GM12872 (cell line): Measurements from ENCODE around the gene CYB5D1.

Source experiments
- TF ChIP-seq, protein P1 (sequence below): IDR thresholded peaks from 3 replicates; pipeline ENCODE4 v1.5.1; 2011; ENCODE audit warnings: low read depth, mild to moderate bottlenecking, low read length, moderate library complexity; ENCODE audit not compliant: insufficient read depth

Gene CYB5D1

DNA sequence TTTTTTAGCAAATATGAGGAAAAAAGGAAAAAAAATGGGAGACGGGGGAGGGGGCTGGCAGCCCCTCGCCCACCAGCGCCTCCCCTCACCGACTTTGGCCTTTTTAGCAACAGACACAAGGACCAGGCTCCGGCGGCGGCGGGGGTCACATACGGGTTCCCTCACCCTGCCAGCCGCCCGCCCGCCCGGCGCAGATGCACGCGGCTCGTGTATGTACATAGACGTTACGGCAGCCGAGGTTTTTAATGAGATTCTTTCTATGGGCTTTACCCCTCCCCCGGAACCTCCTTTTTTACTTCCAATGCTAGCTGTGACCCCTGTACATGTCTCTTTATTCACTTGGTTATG is 4.1 kb upstream of the CYB5D1 start:
- TF ChIP-seq, protein P1, sequence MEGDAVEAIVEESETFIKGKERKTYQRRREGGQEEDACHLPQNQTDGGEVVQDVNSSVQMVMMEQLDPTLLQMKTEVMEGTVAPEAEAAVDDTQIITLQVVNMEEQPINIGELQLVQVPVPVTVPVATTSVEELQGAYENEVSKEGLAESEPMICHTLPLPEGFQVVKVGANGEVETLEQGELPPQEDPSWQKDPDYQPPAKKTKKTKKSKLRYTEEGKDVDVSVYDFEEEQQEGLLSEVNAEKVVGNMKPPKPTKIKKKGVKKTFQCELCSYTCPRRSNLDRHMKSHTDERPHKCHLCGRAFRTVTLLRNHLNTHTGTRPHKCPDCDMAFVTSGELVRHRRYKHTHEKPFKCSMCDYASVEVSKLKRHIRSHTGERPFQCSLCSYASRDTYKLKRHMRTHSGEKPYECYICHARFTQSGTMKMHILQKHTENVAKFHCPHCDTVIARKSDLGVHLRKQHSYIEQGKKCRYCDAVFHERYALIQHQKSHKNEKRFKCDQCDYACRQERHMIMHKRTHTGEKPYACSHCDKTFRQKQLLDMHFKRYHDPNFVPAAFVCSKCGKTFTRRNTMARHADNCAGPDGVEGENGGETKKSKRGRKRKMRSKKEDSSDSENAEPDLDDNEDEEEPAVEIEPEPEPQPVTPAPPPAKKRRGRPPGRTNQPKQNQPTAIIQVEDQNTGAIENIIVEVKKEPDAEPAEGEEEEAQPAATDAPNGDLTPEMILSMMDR = no peak

DNA sequence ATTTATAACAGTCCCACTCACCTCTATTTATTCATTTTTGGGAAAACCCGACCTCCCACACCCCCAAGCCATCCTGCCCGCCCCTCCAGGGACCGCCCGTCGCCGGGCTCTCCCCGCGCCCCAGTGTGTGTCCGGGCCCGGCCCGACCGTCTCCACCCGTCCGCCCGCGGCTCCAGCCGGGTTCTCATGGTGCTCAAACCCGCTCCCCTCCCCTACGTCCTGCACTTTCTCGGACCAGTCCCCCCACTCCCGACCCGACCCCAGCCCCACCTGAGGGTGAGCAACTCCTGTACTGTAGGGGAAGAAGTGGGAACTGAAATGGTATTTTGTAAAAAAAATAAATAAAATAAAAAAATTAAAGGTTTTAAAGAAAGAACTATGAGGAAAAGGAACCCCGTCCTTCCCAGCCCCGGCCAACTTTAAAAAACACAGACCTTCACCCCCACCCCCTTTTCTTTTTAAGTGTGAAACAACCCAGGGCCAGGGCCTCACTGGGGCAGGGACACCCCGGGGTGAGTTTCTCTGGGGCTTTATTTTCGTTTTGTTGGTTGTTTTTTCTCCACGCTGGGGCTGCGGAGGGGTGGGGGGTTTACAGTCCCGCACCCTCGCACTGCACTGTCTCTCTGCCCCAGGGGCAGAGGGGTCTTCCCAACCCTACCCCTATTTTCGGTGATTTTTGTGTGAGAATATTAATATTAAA is 3.6 kb upstream of the CYB5D1 start:
- TF ChIP-seq, protein P1 = no peak

DNA sequence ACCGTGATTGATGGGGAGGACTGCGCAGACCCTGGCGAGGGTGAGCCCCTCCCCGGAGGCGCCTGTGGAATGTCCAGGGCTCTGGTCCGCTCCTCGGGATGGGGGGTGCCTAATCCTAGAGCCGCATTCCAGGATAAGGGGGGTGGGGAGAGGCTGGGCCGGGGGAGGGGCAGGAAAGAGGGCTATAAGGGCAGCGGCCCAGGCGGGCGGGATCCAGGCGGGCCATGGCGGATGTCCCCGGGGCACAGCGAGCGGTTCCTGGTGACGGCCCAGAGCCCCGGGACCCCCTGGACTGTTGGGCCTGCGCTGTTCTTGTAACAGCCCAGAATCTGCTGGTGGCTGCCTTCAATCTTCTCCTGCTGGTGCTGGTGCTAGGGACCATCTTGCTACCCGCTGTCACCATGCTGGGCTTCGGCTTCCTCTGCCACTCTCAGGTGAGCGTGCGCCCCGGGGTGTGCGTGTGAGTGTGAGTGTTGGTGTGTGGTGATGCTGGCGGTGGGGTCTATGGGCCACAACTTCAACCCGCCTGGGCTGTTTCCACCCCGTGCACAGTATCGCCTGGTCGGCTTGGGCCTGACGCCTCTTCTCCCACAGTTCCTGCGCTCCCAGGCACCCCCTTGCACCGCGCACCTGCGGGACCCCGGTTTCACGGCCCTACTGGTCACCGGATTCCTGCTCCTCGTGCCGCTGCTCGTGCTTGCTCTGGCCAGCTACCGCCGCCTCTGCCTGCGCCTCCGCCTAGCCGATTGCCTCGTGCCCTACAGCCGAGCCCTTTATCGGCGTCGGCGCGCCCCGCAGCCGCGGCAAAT is 2.7 kb upstream of the CYB5D1 start, which contains the start of gene TMEM88:
TMEM88 (plus strand) TSS at position 216 of the 809 bp plus-strand sequence; CDS start at position 225, 9 bp downstream.
- TF ChIP-seq, protein P1 = no peak

DNA sequence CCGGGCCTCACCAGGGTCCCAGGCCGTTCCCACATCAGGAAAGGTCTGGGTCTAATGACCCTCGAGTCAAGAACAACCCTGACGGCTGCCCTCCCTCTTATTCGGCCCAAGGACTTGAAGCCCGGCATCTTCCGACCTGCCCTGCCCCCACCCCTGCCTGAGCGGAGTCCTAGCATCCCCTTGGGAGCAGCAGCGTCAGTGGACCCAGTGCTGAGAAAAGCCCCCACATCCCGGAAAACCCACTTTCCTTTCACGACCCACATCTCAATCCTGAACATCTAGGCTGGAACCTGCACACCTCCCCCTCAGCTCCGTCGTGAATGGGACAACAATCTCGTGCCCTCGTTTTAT is 2.2 kb upstream of the CYB5D1 start:
- TF ChIP-seq, protein P1 = no peak

DNA sequence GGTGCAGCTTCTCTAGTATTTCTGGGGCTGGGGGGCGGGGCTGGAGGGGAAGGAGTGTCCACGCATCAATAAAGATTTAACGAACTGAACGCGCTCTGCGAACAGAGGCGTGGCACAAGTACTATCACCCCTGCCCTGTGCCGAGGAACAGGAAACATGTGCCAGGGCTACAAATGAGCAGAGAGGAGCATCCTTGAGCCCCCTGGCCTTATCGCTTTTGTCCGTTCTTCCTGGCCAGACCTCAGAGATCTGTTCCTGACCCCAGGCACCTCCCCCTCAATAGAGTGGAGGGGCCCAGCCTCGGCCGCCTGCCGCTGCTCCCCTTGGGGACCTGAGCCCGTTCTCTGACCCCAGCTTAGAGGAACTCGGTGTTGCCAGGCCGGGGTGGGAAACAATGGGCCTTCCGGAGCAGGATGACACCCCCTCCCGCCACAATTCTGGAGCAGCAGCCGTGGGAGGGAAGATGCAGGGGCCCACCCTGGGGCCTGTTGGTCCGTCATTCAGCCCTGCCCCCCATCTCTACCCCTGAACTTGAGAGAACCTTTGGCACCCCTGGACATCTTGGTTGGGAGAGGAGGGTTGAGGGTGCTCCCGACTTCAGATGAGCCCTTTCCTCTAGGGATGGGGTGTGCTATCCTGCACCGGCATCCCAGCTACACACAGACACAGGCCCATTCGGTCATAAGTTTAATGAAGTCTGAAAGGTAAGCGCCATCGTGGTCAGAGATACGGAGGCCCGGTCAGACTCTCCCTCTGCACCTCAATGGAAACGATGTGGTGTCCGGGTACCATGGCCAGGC is 1.6 kb upstream of the CYB5D1 start:
- TF ChIP-seq, protein P1 = no peak

DNA sequence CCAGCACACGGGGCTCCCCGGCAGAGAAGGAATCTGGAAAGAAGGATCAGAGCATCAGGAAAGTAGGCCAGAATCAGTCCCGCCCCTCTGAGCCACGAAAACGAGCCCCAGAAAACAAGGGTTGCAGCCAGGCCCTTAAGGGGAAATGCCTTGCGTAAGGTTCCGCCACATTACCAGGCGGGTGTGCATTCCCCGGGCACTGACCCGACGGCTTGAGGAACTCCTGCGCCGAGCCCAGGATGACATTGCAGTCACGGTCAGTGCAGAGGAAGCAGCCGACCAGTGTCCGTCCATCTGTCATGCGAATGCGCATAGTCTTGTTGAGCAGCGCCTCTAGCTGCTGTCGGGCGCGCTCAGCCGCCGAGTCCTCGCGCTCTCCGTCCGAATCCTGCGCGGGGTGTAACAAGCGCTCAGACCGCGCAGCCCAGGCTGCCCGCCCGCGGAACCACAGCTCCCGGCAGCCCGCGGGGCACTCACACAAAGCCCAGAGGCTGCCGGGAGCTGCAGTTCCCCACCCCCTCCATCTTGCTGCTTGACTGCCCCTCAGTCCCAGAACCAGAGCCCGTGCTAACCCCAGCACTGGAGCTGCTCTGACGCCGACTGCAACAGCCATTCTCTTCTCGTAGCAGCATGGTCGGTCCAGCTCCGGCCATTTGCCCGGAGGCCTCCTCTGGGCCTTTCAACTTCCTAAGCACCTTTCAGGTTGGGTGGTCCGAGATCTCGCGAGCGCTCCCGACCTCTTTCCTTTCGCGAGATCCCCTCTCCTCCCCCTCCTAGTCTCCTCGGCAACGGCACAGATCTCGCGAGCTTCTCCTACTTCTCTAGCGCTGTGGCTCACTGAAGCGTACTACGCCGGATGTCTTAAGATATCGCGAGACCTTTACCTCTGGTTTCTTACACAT is 741 bp upstream of the CYB5D1 start, which contains the start of gene NAA38:
NAA38 (minus strand) TSS at position 749 of the 902 bp plus-strand sequence; CDS start at position 653, 96 bp downstream.
- TF ChIP-seq, protein P1 = peak; percentile 59
